Measurements from ENCODE around the gene MINPP1. TPM values are rescaled to one million over a fixed set of nuclear protein-coding genes. Genes with fewer than 3 reads are reported as not detected.

The MINPP1 gene
- total RNA-seq, 2 donors from 2014 or later, result 9.5 to 10.7 TPM

- ATAC-seq (ENCODE audit: insufficient number of reproducible peaks, low FRiP score, low read depth) (no peak), DNase-seq (ENCODE audit: low spot score) (no peak)
- no peak overlapping the region for H3K4me3 ChIP-seq
- no peak overlapping the region for H3K27ac ChIP-seq
- H3K9me3 ChIP-seq, result peaks cover 3% of the 10 kb centered on the region
- H3K36me3 ChIP-seq, result no peaks in the 10 kb centered on the region
- H3K27me3 ChIP-seq (replicated peaks; ENCODE audit: insufficient read depth), result no peaks in the 10 kb centered on the region
- TF ChIP-seq CTCF (IDR thresholded peaks at IDR 0.05), result no peak
- no peaks in the 10 kb centered on the region for H3K4me1 ChIP-seq (ENCODE audit: control insufficient read depth in 1 of 2, low read depth in 2 of 2)
Measured at GRCh38 chr10:87559392-87559791, 54.7 kb downstream of the MINPP1 start.

- DNase-seq (ENCODE audit: low spot score), result no peak
- H3K27me3 ChIP-seq (replicated peaks; ENCODE audit: insufficient read depth), result no peaks in the 10 kb centered on the region
Measured at GRCh38 chr10:87560495-87561129, 55.9 kb downstream of the MINPP1 start.

DNA sequence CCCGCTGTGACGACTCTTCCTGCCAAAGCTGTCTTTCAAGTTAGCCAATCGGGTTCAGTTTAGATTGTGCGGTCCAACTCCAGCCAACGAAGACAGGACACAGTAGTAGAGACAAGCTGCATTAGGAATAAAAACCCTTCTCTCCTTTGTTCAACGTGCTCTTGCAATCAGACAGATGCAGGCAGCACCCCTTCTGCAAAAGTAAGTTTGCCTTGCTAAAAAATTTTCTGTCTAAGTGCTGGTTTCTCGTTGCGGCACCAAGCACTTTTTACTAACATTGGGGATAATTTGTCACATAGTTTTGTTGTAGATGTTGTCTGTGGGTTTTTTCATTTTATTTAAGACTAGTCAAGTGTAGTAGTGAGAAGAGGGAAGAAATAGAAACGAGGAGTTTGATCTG, 58.1 kb downstream of the MINPP1 start:
- no peak for DNase-seq (ENCODE audit: low spot score)
- Histone ChIP-seq H3K27ac (no peak overlapping the region), H3K4me3 (no peak overlapping the region), H3K27me3 (replicated peaks; ENCODE audit: insufficient read depth) (no peaks in the 10 kb centered on the region), H3K9me3 (peaks cover 3% of the 10 kb centered on the region), H3K4me1 (ENCODE audit: control insufficient read depth in 1 of 2, low read depth in 2 of 2) (no peaks in the 10 kb centered on the region), H3K36me3 (no peaks in the 10 kb centered on the region)
- no peak for ATAC-seq (ENCODE audit: insufficient number of reproducible peaks, low FRiP score, low read depth)
- no peak for TF ChIP-seq CTCF (IDR thresholded peaks at IDR 0.05)

More at GRCh38 chr10:87560495-87561129, 55.9 kb downstream of the MINPP1 start:
- no peak for ATAC-seq (ENCODE audit: insufficient number of reproducible peaks, low FRiP score, low read depth)
- Histone ChIP-seq H3K27ac (no peak overlapping the region), H3K36me3 (no peaks in the 10 kb centered on the region), H3K9me3 (peaks cover 3% of the 10 kb centered on the region), H3K4me3 (no peak overlapping the region), H3K4me1 (ENCODE audit: control insufficient read depth in 1 of 2, low read depth in 2 of 2) (no peaks in the 10 kb centered on the region)
- TF ChIP-seq CTCF (IDR thresholded peaks at IDR 0.05), result no peak

DNA sequence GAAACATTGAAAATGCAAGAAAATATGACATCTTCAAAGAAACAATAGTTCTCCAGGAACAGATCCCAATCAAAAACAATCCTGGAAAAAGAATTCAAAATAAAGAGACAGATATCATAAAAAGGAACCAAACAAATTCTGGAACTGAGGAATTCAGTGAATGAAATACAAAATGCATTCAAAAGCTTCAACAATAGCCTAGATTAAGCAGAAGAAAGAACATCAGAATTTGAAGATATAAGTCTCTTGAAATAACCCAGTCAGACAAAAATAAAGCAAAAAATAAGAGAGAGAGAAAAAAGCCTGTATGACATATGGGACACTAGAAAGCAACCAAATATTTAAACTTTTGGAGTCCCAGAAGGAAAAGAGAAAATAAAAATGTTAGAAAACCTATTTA, 60.3 kb downstream of the MINPP1 start:
- DNase-seq (ENCODE audit: low spot score), result no peak
- no peak overlapping the region for H3K4me3 ChIP-seq
- no peaks in the 10 kb centered on the region for H3K36me3 ChIP-seq
- no peak overlapping the region for H3K27ac ChIP-seq
- no peaks in the 10 kb centered on the region for H3K4me1 ChIP-seq (ENCODE audit: control insufficient read depth in 1 of 2, low read depth in 2 of 2)
- no peak for ATAC-seq (ENCODE audit: insufficient number of reproducible peaks, low FRiP score, low read depth)
- no peak for TF ChIP-seq CTCF (IDR thresholded peaks at IDR 0.05)
- H3K27me3 ChIP-seq (replicated peaks; ENCODE audit: insufficient read depth), result no peaks in the 10 kb centered on the region
- peaks cover 3% of the 10 kb centered on the region for H3K9me3 ChIP-seq

DNA sequence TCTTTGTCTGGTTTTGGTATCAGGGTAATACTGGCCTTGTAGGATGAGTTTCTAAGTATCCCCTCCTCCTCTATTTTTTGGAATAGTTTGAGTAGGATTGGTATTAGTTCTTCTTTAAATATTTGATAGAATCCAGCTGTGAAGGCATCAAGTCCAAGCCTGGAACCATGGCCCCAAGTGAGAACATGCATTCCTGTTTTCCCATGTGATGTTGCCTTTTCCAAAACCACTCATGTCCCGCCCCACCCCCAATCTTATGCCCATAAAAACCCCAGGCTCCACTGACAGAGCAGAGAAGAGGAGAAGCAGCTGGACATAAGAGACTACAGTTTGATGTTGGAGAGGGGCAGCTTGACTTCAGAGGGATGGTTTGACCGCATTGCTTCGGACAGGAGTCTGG, 71.2 kb downstream of the MINPP1 start:
- Histone ChIP-seq H3K9me3 (no peaks in the 10 kb centered on the region), H3K36me3 (no peaks in the 10 kb centered on the region), H3K4me3 (no peak overlapping the region), H3K27ac (no peak overlapping the region), H3K4me1 (ENCODE audit: control insufficient read depth in 1 of 2, low read depth in 2 of 2) (peaks cover 4 to 14% of the 10 kb centered on the region in 2 donors), H3K27me3 (replicated peaks; ENCODE audit: insufficient read depth) (no peaks in the 10 kb centered on the region)
- no peak for TF ChIP-seq CTCF (IDR thresholded peaks at IDR 0.05)
- DNase-seq (ENCODE audit: low spot score), result no peak
- ATAC-seq (ENCODE audit: insufficient number of reproducible peaks, low FRiP score, low read depth), result no peak
